Measurements from ENCODE around the gene SH2D7.

Gene SH2D7

DNA sequence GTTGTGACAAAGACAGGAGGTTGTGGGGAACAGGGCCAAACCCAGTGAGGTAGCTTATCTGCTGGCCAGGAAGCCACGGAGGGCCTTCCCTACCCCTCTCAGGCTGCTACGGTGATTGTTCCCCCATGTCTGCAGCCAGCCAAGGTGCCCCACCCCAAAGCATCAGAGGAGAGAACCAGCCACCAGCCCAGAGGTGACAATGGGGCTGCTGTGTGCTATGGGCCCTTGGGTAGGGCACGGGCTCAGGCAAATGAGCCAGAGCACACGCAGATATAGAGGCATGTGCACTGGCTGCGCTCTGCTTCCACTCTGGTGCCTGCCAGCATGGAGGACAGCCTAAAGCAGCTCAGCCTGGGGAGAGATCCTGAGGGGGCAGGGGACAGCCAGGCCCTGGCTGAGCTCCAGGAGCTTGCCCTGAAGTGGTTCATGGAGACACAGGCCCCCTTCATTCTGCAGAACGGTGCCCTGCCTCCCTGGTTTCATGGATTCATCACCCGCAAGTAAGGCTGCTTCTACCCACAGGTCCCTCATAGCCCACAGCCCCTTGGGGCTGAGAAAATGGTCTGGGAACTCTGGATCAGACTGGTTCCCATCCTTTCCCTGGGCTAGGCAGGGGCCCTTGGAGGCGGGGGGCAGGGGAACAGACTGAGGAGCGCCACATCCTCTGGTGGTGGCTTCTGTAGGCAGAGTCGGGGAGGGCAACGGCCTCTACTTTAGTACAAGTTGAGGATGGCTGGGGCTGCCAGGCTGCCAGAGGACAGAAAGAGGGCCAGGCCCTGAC, at the start of gene SH2D7:
Gene SH2D7, plus strand, starts transcription at position 301 of the 781 bp plus-strand sequence. Its CDS starts 24 bp downstream, at position 325.
- no peak for DNase-seq

DNA sequence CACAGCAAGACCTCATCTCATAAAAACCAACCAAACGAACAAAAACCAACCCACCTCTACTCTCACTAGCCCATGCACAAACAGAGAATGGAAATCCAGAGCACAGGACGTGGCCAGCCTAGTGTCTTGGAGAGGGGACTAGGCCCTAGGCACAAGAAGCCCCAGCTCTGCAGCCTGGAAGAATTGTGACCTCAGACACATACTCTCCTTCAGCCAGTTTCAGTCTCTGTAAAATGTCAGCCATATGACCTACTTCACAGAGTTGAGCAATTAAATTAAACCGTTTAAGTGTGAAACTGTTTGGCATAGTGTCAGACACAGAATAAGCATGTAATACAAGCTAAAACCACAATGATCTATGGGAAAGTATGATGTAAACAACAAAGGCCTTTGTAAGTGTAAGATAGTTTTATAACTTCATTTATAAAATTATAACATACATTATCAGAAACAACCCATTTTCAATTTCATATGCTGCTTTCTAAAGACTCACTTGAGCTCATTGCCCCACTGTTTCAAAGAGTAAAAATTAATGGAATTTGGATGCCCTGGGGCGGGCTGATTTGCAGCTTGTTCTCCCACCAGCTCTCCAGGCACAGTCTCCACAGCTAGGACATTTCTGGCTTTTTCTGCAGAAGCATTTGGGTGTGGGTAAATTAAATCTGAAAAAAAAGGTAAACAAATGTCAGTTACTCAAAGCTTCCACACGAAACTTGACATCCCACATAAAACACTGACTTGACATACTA, 47.8 kb upstream of the SH2D7 start:
- DNase-seq = no peak

DNA sequence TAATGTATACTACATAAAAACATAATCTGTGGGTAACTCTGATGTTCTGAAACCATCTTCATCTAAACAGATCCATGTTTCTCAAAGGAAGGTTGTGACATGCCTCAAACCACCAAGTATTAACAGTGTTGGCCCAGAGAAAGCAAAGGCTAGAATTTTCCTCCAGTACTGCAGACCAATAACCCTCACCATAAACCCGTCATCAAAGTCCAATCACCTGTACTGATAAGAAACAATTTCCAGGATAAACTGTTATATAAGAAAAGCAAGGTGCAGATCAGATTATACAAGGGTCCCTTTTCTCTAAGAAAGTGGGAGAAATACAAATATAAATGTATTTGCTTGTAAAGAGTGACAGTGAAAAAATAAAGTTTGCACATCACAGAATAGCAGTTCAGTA, 47.2 kb upstream of the SH2D7 start:
- no peak for DNase-seq

DNA sequence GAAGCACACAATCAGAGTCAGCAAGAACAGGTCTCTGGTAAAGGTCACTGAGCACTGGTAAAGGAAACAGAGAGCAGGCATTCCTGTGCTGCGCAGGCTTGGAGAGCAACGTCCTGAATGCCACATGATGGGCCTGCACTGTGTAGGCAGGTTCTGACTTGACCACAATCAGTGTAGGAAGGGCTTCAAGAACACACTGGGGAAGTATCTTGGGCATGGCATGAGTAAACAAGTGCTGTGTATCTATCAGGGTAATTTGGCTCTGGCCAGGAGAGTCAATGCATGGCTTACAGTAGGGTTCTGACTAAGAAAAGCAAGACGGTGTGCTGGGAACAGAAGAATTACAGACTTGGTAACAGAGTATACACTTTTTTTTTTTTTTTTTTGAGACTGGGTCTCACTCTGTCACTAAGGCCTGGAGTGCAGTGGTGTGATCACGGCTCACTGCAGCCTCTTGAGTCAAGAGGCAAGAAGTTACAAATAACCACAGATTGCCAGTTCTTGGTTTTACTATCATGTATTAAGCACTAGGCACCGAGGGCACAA, 45.5 kb upstream of the SH2D7 start:
- DNase-seq = no peak

DNA sequence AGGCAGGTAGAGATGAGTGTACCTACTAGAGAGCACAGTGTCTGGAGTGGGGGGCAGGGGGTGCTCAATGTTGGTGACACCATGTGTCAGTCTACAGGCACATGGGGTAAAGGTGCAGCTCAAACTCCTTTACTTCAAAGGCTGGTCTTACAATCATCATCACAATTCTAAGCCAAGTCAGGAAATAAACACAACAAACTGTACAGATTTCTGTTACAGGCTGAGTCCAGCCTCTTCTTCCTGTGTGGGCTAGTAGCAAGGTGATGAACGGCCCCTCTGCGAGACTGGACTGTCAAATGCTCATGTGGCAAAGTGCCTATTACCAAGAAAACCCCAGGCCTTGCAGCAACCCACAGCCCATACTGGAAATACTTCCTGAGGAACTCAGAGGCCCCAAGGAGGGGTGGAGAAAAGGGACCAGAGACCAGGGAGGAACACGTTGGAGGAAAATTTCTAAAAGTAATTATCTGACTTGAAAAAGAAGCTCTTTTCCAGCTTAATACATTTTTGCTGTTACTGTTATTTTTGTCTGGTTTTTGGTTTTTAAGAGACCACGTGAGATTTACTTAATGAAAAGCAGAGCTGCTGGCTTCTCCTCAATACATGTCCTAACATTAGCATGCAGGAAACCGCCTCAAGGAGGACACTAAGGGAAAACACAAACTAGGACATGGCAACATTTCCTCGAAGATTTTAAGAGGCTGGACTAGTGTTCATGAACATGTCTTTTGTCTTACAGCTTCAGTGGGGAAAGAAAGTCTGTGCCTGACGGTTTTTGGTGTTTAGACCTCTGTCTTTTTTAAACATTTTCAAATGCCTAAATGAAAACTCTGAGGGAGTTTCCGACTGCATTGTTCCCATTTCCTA, 44.4 kb upstream of the SH2D7 start:
- no peak for DNase-seq

GRCh38 chr15:78048628-78048920, 43.8 kb upstream of the SH2D7 start:
- no peak for DNase-seq

- DNase-seq = no peak
These were observed 42.5 kb upstream of the SH2D7 start for GRCh38 chr15:78049691-78050440.

GRCh38 chr15:78050441-78050809, 41.9 kb upstream of the SH2D7 start:
- DNase-seq = no peak

- DNase-seq = no peak
These were observed 41.5 kb upstream of the SH2D7 start for GRCh38 chr15:78050826-78051225.

DNA sequence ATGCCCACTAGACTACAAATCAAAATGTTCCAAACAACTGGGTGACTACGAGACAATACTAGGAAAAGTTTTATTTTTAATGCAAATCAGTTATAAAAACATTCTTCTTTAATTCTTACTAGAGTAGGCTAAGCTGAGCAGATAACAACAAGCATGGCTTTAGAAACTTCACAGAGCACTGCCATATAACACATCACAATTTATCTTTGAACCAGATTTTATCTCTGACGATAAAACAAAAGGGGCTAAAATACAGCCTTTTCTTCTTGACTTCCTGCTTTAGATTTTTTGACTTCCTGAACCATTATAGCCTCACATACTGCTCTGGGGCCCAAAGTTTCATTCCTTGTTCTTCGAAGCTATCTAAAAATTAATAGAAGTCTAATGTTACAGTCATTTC, 40.8 kb upstream of the SH2D7 start:
- DNase-seq = no peak

DNA sequence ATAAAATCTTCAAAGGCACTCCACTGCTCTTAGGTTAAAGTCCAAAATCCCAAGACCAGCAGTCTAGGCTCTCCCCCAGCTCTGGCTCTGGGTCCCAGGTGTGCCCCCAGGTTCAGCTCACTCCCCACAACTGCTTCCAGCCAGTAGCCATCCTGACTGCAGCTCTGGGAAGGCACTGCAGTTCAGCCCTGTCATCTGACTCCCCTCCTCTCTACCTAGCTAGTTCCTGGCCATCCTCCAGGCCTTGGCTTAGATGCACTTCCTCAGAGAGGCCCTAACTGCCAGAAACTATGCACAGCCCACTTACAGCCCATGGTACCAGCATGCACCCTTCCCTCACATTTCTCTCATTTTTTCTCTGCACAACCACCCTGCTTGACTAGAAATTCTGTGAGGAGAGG, 40.4 kb upstream of the SH2D7 start:
- DNase-seq = no peak

DNA sequence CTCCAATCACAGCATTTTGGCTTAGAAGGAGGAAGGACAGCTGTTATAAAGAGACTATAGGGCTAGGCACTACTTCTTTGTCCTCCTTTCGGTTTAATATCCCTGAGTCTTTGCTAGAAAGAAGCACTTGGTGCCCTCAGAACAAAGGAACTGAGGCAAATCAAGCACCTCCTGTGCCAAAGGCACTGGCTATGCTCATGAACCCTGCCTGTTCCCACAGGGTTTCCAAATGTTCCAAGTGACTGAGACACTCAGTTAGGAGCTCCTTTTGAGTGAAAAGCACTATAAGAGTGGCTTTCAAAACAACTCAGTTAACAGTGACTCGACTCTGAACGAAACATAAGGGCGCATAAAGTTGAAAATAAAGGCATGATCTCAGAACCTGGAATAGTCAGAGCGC, 39.8 kb upstream of the SH2D7 start:
- no peak for DNase-seq

DNA sequence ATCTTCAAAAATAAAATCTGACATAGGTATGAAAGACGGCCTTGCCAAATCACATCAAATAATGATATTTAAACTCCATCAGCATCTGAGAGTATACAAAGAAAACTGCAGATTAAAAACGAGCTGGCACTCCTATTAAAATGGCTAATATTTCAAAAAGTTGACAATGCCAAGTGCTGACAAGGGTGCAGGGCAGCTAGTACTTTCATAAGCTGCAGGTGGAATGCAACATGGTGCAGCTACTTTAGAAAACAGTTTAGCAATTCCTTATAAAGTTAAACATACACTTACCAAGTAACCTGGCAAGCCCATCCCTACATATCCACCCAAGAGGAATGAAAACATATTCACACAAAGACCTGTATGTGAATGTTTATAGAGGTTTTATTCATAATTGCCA, 37.8 kb upstream of the SH2D7 start:
- DNase-seq = no peak

DNA sequence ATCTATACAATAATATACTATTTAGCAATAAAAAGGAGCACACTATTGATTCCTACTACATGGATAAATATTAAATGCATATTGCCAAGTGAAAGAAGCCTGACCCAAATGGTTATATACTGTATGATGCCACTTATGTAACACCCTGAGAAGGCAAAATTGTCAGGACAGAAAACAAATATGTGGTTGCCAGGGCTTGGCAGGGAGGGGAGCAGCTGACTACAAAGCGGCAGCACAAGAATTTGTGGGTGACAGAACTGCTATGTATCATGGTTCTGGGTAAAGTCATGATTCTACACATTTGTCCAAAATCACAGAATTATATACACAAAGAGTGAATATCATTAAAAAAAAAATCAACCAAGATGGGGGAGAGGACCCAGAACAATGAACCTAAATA, 37.4 kb upstream of the SH2D7 start:
- no peak for DNase-seq

- no peak for DNase-seq
These were observed 36.2 kb upstream of the SH2D7 start for GRCh38 chr15:78055919-78056713.

- DNase-seq = no peak
These were observed 35.6 kb upstream of the SH2D7 start for GRCh38 chr15:78056714-78057269.

DNA sequence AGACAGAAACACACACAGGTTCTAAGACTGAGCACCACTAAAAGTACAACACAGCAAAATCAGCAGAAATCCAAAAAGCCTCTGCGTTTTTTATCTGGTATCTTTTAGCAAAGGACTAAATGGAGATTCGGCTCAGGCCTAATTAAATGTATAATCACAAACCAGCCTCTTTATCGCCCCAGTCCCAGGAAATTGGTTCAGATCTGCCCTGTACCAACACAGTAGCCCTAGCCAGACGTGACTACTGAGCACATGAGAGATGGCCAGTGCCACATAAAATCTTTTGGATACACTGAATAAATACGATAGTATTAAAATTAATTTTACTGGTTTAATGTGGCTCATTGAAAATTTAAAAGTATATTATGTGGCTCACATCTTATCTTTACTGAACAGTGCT, 34.6 kb upstream of the SH2D7 start:
- DNase-seq = no peak

- DNase-seq = no peak
These were observed 33.9 kb upstream of the SH2D7 start for GRCh38 chr15:78058401-78058935.

DNA sequence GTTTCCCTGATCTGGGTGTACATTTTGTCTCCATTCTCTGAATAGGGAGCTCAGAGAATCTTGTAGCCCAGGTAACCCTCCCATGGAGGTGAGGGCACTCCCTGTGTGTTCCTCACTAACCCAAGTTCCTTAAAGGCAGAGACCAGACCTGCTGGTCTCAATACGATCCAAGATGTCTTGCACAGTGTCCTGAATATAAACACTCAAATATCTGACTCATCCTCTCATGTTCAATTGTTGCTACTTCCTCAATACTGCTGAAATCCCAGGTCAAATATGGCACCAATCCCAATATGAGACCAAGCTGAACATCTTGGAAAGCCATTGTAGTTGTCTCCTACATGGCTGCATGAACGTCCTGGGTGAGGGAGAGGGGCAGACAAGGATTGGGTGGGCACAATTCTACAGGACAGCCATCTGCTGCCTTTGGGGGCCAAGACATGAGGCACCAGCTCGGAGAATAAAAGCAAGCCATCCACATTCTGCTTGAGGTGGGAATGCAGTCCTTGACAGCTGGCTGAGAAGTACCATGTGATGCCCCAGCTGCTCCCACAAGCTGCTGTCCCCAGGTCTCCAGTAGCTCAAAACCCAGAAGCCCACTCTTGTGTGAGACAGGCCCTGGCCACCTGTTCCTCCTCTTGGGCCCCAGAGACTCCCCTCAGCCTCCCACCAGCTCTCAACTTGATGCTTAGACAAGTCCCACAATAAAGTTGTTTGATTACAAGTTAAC, 33.1 kb upstream of the SH2D7 start:
- no peak for DNase-seq

- no peak for DNase-seq
These were observed 32.1 kb upstream of the SH2D7 start for GRCh38 chr15:78060232-78060631.

Data from activated effector memory CD4-positive, alpha-beta T cell treated with Interleukin-2 at 50 U/mL for 16 hours (primary cell).